Heart right ventricle (tissue), 16 donors: Measurements from ENCODE around the gene IMMP2L. TPM values are rescaled to one million over a fixed set of nuclear protein-coding genes. Genes with fewer than 3 reads are reported as not detected.

ENCODE experiments used
- ATAC-seq, 8 donors: fragments of 200-7000 bp; cut with Tn5 transposase; one replicate each; pipeline ENCODE4 v1.9.1; 2020; ENCODE audit warnings: mild to moderate bottlenecking in 8 of 8, moderate library complexity in 8 of 8, moderate number of reproducible peaks in 1 of 8
- DNase-seq, 2 donors: peaks; one replicate each; pipeline ENCODE4 v3.0.0-alpha.2; 2020
- H3K27ac ChIP-seq, 10 donors: fragments of 200-600 bp; sonication (generic) in 2 of 10; one replicate each; pipeline versions ENCODE4 v1.5.0 to v1.8.0; 2020 to 2022; ENCODE audit warnings: mild to moderate bottlenecking in 3 of 10
- H3K27me3 ChIP-seq, 7 donors: fragments of 200-600 bp; one replicate each; pipeline ENCODE4 v1.8.0; 2021 to 2022; ENCODE audit warnings: mild to moderate bottlenecking in 2 of 7
- H3K36me3 ChIP-seq, 9 donors: fragments of 200-600 bp; sonication (generic) in 1 of 9; one replicate each; pipeline versions ENCODE4 v1.5.0 to v1.8.0; 2020 to 2022; ENCODE audit warnings: mild to moderate bottlenecking in 2 of 9
- H3K4me1 ChIP-seq, 9 donors: fragments of 200-600 bp; sonication (generic) in 1 of 9; one replicate each; pipeline versions ENCODE4 v1.5.0 to v1.8.0; 2020 to 2022; ENCODE audit warnings: mild to moderate bottlenecking in 4 of 9
- H3K4me3 ChIP-seq, 10 donors: fragments of 200-600 bp; sonication (generic) in 2 of 10; one replicate each; pipeline versions ENCODE4 v1.5.0 to v1.8.0; 2020 to 2022; ENCODE audit warnings: mild to moderate bottlenecking in 7 of 10, moderate library complexity in 2 of 10
- H3K9me3 ChIP-seq, 11 donors: fragments of 200-600 bp in 10 of 11; sonication (generic) in 2 of 11; one replicate each; pipeline versions ENCODE4 v1.5.0 to v1.8.0; 2013 to 2022; ENCODE audit warnings: mild to moderate bottlenecking in 2 of 11, control low read depth in 1 of 11, moderate library complexity in 1 of 11
- WGBS, 2 donors: extraction: QIAGEN DNeasy Blood & Tissue Kit; methylation state at CpG; one replicate each; pipeline ENCODE4 v1.1.7; 2013; ENCODE audit warnings: inconsistent platforms in 1 of 2; 5-methylcytosine and 5-hydroxymethylcytosine counted together
- intact Hi-C, 10 donors: fragments of 100-400 bp; cut with DNase I; formaldehyde crosslinking; loops; one replicate each; pipeline versions ENCODE4 v1.11.1 to v1.14.2; 2022
- polyA plus RNA-seq, 2 donors: library from polyadenylated mRNA; stranded (reverse); fragments of 200-250 nt; gene quantifications; one replicate each; pipeline ENCODE4 v1.2.3, GENCODE V29; 2013
- total RNA-seq, 10 donors: library from RNA; stranded (reverse); fragmentation: NEBNext Ultra II Directional in 3 of 10; extraction: Animal tissue kit (Norgen Biotek cat#: 25700) in 3 of 10; gene quantifications; one replicate each; pipeline versions ENCODE4 v1.2.1 to v1.2.4, GENCODE V29; 2021 to 2023
- TF ChIP-seq, protein P1 (sequence below), 9 donors: fragments of 200-600 bp; sonication (generic) in 2 of 9; IDR thresholded peaks; one replicate each; pipeline versions ENCODE4 v1.5.0 to v1.8.0; 2021 to 2022; ENCODE audit warnings: antibody characterized with exemption in 9 of 9, mild to moderate bottlenecking in 5 of 9, moderate library complexity in 1 of 9
- donor health status: Arrhythmogenic right ventricular cardiomyopathy.
- donor health status: ischemic (EF 13 %, LVEDD 7.1; RV severe dilation, severe dysfunction).
- donor health status: healthy with polysubstance abuse.
- donor health status: DM: no; HTN: yes; CAD: no.
- donor health status: DM: no; HTN: no; CAD: no.
- donor health status: ischemic (EF 25% LVEDD 6.9; RV normal size, moderate dysfunction).
- donor health status: ischemic (EF 25% LVEDD 5.7; RV mildly dilated, moderate dysfunction).
- donor health status: healthy.
- donor health status: DM: yes; HTN: yes; CAD: no.
- donor health status: Ischemic cardiomyopathy.
- donor health status: ischemic (EF 35%, LVEDD 5.7; RV mildly dilated, moderate dysfunction).
- donor health status: nonischemic (EF 11% LVEDD 7.7; RV severe dilation, severe dysfunction).
- donor health status: DM: yes; HTN: yes; CAD: no.
- donor health status: PGD.
- donor health status: ischemic (EF 29% LVEDD 5.4; RV normal size, mild dysfunction).
- donor health status: nonischemic (EF 23%, LVEDD 6.1; RV moderate dilation, normal function).

The IMMP2L gene
- total and polyA plus RNA-seq, 12 donors, result 4.3 to 20.8 (median 17.3) TPM

DNA sequence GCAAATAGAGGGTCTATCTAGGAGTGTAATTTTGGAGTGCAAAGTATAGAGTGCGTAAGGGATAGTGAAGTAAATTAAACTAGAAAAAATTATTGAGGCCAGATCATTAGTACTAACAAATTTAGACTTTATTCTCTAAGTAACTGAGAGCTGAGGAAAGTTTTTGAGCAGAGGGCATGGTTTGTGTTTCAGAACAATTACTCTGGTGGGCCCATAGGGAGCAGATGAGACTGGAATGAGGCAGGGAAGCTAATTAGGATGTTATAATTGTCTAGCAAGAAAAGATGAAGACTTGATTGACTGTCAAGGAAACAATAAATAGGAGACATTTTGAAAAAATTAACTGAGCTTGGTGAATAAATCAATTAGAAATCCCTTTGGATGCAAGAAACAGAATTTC is 37.8 kb upstream of the IMMP2L start:
- intact Hi-C loops, result no loop called here
- H3K4me3 ChIP-seq, result no peak overlapping the region
- ATAC-seq (no peak), DNase-seq (no peak)
- no peaks in the 10 kb centered on the region for H3K27me3 ChIP-seq
- no peaks in the 10 kb centered on the region for H3K36me3 ChIP-seq
- H3K9me3 ChIP-seq, result no peaks in the 10 kb centered on the region
- WGBS, 2 donors, result 94 to 95% methylated on average over 1 of the region's 1 CpG
- H3K27ac ChIP-seq, result no peak overlapping the region
- no peaks in the 10 kb centered on the region for H3K4me1 ChIP-seq
- TF ChIP-seq, protein P1, sequence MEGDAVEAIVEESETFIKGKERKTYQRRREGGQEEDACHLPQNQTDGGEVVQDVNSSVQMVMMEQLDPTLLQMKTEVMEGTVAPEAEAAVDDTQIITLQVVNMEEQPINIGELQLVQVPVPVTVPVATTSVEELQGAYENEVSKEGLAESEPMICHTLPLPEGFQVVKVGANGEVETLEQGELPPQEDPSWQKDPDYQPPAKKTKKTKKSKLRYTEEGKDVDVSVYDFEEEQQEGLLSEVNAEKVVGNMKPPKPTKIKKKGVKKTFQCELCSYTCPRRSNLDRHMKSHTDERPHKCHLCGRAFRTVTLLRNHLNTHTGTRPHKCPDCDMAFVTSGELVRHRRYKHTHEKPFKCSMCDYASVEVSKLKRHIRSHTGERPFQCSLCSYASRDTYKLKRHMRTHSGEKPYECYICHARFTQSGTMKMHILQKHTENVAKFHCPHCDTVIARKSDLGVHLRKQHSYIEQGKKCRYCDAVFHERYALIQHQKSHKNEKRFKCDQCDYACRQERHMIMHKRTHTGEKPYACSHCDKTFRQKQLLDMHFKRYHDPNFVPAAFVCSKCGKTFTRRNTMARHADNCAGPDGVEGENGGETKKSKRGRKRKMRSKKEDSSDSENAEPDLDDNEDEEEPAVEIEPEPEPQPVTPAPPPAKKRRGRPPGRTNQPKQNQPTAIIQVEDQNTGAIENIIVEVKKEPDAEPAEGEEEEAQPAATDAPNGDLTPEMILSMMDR (IDR thresholded peaks at IDR 0.05), result no peak

DNA sequence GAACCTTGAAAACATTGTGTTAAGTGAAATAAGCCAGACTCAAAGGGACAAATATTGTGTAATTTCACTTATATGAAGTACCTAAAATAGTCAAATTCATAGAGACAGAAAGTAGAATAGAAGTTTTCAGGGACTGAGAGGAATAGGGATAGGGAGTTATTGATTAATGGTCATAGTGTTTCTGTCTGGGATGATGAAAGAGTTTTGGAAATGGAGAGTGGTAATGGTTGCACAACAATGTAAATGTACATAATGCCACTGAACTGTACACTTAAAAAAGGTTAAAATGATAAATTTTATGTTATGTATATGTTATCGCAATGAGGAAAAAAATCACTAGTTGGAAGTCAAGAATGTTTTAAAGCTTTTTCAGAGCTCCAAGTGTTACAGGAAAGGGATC is 33.5 kb upstream of the IMMP2L start:
- no peaks in the 10 kb centered on the region for H3K36me3 ChIP-seq
- no peaks in the 10 kb centered on the region for H3K27me3 ChIP-seq
- DNase-seq (no peak), ATAC-seq (no peak)
- intact Hi-C loops, result no loop called here
- H3K4me1 ChIP-seq, result no peaks in the 10 kb centered on the region
- H3K4me3 ChIP-seq, result no peak overlapping the region
- 100% methylated on average over 1 of the region's 1 CpG for WGBS, 2 donors
- TF ChIP-seq, protein P1 (IDR thresholded peaks at IDR 0.05), result no peak
- no peak overlapping the region for H3K27ac ChIP-seq
- no peaks in the 10 kb centered on the region for H3K9me3 ChIP-seq

DNA sequence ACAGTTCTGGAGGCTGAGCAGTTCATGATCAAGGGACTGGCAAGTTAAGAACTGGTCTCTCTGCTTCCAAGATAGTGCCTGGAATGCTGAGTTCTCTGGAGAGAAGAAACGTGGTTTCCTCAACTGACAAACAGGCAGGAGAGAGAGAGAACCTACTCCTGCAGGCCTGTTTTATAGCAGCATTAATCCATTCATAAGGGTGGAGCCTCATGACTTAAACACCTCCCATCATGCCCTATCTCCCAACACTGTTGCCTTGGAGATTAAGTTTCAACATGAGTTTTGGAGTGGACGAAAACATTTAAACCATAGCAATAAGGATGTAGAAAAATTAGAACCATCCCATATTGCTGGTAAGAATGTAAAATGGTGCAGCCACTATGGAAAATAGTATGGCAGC is 32.3 kb upstream of the IMMP2L start:
- no peak overlapping the region for H3K27ac ChIP-seq
- H3K36me3 ChIP-seq, result no peaks in the 10 kb centered on the region
- H3K27me3 ChIP-seq, result no peaks in the 10 kb centered on the region
- H3K9me3 ChIP-seq, result no peaks in the 10 kb centered on the region
- WGBS, 2 donors, result 46 to 67% methylated on average over 2 of the region's 2 CpGs
- H3K4me1 ChIP-seq, result no peaks in the 10 kb centered on the region
- H3K4me3 ChIP-seq, result no peak overlapping the region
- TF ChIP-seq, protein P1 (IDR thresholded peaks at IDR 0.05), result no peak
- intact Hi-C loops, result no loop called here
- ATAC-seq, result no peak
- no peak for DNase-seq

DNA sequence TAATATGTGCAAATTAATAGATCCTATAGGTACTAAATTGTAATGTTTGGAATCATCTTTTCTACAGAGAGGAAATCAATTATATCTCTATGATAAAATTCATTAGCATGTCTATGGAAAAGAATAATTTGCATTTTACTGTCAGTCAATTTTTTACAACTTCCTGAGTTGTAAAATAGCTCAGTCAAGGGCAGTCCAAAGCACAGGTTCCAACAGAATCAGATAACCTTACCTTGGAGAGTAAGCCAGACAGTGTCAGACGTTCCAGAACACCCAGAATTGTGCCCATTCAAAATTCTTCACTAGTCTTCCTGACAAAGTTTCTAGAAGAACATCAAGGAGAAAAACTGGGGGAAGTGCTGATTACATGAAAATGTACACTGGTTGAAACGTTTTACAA is 31.1 kb upstream of the IMMP2L start:
- H3K4me1 ChIP-seq, result no peaks in the 10 kb centered on the region
- TF ChIP-seq, protein P1 (IDR thresholded peaks at IDR 0.05), result no peak
- 44 to 46% methylated on average over 2 of the region's 2 CpGs for WGBS, 2 donors
- no peak overlapping the region for H3K4me3 ChIP-seq
- H3K9me3 ChIP-seq, result no peaks in the 10 kb centered on the region
- H3K27ac ChIP-seq, result no peak overlapping the region
- DNase-seq (no peak), ATAC-seq (no peak)
- no peaks in the 10 kb centered on the region for H3K27me3 ChIP-seq
- intact Hi-C loops, result no loop called here
- H3K36me3 ChIP-seq, result no peaks in the 10 kb centered on the region

DNA sequence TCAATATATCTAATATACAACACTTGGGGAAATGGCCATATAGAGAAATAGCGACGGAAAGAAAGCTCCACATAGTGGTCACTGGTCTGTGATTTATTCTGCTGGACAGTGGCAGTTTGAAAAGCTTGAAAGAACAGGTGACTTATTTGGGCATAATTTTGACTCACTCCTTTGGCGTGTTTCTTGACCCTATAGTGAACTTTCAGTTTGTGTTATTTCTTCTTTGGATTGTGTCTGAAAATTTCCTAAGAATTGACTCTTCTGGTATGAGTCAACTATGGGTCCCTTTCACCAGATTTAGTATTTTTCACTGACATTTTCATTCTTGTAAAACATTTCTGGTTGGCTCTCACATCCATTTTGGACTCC is 25.8 kb upstream of the IMMP2L start:
- ATAC-seq, result peak in 1 of 8 donors; percentile 20
- Histone ChIP-seq H3K4me3 (no peak overlapping the region), H3K27ac (no peak overlapping the region), H3K36me3 (no peaks in the 10 kb centered on the region), H3K9me3 (no peaks in the 10 kb centered on the region), H3K27me3 (peaks cover 0 to 2% (median 0%) of the 10 kb centered on the region in 7 donors), H3K4me1 (no peaks in the 10 kb centered on the region)
- WGBS, 2 donors, result 76 to 78% methylated on average over 3 of the region's 3 CpGs
- TF ChIP-seq, protein P1 (IDR thresholded peaks at IDR 0.05), result no peak
- DNase-seq, result no peak
- intact Hi-C loops, result no loop called here
